Measurements from ENCODE around the gene FUT3. TPM values are rescaled to one million over a fixed set of nuclear protein-coding genes. Genes with fewer than 3 reads are reported as not detected.

Gene FUT3
- total and polyA plus RNA-seq, 9 of the 15 experiments (the other 6 are each of a cell fraction or from before 2014, with no cell fraction given) = 0.09 TPM; not detected in 8

GRCh38 chr19:5839065-5840017 lies 11.9 kb downstream of the FUT3 start, which contains the start of gene FUT6:
Gene FUT6, minus strand, starts transcription at chr19:5839702. Its CDS starts 7,135 bp downstream, at chr19:5832567.
- Histone ChIP-seq H3K36me3 (ENCODE audit: control insufficient read depth, insufficient read depth, low read length) (no peaks in the 10 kb centered on the region), H3K4me3 (no peak within 1 kb of the TSS), H3K27ac (ENCODE audit: extremely low read depth, low read depth, low read length) (no peak within 1 kb of the TSS), H4K20me1 (replicated peaks; ENCODE audit: control insufficient read depth, insufficient read depth, low read length) (no peaks in the 10 kb centered on the region), H3K27me3 (ENCODE audit: control insufficient read depth in 2 of 2, insufficient read depth in 2 of 2, low read length in 2 of 2) (peaks cover 18 to 32% of the 10 kb centered on the region in 2 experiments), H3K4me2 (ENCODE audit: insufficient read depth, low read length) (no peak within 1 kb of the TSS), H3K4me1 (replicated peaks in 1 of 2; ENCODE audit: control insufficient read depth in 2 of 2, insufficient read depth in 2 of 2, low read length in 2 of 2) (peaks cover 0 to 11% of the 10 kb centered on the region in 2 experiments; a peak in 2 of 5 replicates), H3K9me1 (ENCODE audit: control insufficient read depth, insufficient read depth, low read length) (no peaks in the 10 kb centered on the region), H3K9ac (ENCODE audit: insufficient read depth in 1 of 2, low read depth in 2 of 2, low read length in 2 of 2) (no peak within 1 kb of the TSS), H3K79me2 (ENCODE audit: control insufficient read depth, insufficient read depth, low read length) (no peaks in the 10 kb centered on the region), H3K9me3 (replicated peaks; ENCODE audit: control insufficient read depth, insufficient read depth, low read depth, low read length) (no peaks in the 10 kb centered on the region), H2AFZ (ENCODE audit: low read depth, low read length) (no peak within 1 kb of the TSS)
- DNase-seq (ENCODE audit: extremely low read depth in 1 of 4, low spot score in 3 of 4) (no peak), ATAC-seq (no peak), FAIRE-seq (no peak)
- 50% methylated on average over 8 of the region's 9 CpGs for WGBS (ENCODE audit: insufficient coverage, low coverage, missing lambda C conversion rate)
- no TSS peak for BruUV-seq (replicated peaks)
- no peak for TF ChIP-seq ZNF263 (CRISPR knock-in tag; IDR thresholded peaks at IDR 0.05; ENCODE audit: borderline replicate concordance)
- TF ChIP-seq STAT5B (CRISPR knock-in tag; IDR thresholded peaks at IDR 0.05) = no peak
- peak; percentile 90 for TF ChIP-seq SPI1 (IDR thresholded peaks at IDR 0.05; ENCODE audit: borderline replicate concordance, low read depth, low read length)
- TF ChIP-seq RBM25 (IDR thresholded peaks at IDR 0.05; ENCODE audit: low read depth, low read length, severe bottlenecking) = peak; percentile 38
- TF ChIP-seq C11orf30 (IDR thresholded peaks at IDR 0.05; ENCODE audit: low read depth) = no peak
- TF ChIP-seq E2F3 (CRISPR knock-in tag; IDR thresholded peaks at IDR 0.05) = no peak
- TF ChIP-seq SMC3 (conservative IDR thresholded peaks at IDR 0.05; ENCODE audit: insufficient read depth, low read depth, low read length) = no peak
- TF ChIP-seq, protein P1, sequence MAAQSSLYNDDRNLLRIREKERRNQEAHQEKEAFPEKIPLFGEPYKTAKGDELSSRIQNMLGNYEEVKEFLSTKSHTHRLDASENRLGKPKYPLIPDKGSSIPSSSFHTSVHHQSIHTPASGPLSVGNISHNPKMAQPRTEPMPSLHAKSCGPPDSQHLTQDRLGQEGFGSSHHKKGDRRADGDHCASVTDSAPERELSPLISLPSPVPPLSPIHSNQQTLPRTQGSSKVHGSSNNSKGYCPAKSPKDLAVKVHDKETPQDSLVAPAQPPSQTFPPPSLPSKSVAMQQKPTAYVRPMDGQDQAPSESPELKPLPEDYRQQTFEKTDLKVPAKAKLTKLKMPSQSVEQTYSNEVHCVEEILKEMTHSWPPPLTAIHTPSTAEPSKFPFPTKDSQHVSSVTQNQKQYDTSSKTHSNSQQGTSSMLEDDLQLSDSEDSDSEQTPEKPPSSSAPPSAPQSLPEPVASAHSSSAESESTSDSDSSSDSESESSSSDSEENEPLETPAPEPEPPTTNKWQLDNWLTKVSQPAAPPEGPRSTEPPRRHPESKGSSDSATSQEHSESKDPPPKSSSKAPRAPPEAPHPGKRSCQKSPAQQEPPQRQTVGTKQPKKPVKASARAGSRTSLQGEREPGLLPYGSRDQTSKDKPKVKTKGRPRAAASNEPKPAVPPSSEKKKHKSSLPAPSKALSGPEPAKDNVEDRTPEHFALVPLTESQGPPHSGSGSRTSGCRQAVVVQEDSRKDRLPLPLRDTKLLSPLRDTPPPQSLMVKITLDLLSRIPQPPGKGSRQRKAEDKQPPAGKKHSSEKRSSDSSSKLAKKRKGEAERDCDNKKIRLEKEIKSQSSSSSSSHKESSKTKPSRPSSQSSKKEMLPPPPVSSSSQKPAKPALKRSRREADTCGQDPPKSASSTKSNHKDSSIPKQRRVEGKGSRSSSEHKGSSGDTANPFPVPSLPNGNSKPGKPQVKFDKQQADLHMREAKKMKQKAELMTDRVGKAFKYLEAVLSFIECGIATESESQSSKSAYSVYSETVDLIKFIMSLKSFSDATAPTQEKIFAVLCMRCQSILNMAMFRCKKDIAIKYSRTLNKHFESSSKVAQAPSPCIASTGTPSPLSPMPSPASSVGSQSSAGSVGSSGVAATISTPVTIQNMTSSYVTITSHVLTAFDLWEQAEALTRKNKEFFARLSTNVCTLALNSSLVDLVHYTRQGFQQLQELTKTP (IDR thresholded peaks at IDR 0.05; ENCODE audit: low read depth in 1 of 2, partially characterized antibody in 2 of 2) = no peak
- 0 out of 4 replicates have a peak, but pooled peaks of 1 of the 2 experiments have one; percentile 31 for TF ChIP-seq TEAD1 (CRISPR knock-in tag; IDR thresholded peaks at IDR 0.05)
- CTCF ChIA-PET (ENCODE audit: low intra/inter-chr PET ratio) = no interaction called here
- in situ Hi-C loops (cut with MboI) (no loop called here), intact Hi-C loops (cut with micrococcal nuclease) (no loop called here)
- POLR2A ChIA-PET = interaction anchor here (0.8 to 1.3 kb wide), 4 partner anchors 10 to 403 kb away, joined by 3 to 6 read pairs (median 4); no protein-coding TSS in a partner anchor

Data from K562 (cell line).